ENCODE measurements around the gene C20orf204.

The C20orf204 gene

GRCh38 chr20:64056889-64057627, 21.1 kb downstream of the C20orf204 start:
- DNase-seq, result no peak

DNA sequence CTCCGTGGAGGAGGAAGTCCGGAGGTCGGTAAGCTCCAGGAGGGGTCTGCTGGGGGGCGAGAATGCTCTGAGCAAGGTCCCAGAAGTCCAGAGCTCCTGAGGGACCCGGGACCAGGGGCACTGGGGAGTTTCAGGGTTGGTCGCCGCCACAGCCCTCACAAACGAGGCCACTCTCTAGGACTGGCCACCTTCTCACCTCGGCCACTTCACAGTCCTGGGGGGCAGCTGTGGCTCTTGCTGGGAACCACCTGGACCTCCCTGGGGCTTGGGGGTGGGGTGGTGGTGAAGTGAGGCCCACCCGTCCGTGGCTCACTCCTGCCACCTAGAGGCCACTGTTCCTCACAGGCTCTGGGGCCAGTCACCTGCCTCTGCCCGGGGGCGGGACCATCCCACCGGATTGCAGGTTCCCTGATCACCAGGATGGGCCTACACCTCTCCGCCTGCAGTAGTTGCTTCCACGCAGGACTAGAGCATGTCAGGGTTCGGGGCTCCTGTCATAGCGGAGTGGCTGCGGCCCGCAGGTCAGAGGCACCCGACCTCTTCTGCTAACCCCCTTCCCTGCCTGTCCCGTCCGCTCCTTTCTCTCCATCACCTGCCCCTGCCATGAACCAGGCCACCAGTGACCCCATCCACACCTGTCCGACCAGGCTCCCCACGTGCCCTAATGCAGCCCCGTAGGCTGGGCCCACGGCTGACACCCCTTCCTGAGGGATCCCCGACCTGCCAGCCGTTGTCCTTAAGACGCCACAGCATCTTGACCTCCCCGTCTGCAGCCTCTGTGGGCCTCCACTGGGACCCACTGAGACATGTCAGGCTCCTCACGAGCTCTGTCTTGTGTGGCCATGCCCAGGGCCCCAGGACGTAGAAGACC, 21.9 kb downstream of the C20orf204 start:
- peak; percentile 63 for DNase-seq

DNA sequence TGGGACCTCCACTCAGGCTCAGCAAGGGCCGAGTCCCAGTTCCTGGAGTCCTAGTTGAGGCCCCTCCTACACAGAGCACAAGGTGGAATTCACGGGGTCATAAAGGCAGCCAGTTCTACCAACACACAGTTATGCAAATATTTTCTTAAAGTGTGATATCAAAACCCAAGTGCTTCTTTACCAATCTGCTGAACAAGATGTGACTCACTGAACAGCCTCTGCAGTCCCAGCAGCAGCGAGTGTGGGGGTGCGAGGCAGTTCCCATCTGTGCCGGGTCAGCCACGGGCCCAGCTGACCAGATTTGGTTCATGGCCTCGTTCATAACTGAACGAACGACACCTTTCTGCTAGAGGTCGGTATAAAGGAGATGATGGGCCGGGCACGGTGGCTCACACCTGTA, 22.6 kb downstream of the C20orf204 start:
- DNase-seq, result no peak

GRCh38 chr20:64062276-64062595, 26.3 kb downstream of the C20orf204 start:
- no peak for DNase-seq

DNA sequence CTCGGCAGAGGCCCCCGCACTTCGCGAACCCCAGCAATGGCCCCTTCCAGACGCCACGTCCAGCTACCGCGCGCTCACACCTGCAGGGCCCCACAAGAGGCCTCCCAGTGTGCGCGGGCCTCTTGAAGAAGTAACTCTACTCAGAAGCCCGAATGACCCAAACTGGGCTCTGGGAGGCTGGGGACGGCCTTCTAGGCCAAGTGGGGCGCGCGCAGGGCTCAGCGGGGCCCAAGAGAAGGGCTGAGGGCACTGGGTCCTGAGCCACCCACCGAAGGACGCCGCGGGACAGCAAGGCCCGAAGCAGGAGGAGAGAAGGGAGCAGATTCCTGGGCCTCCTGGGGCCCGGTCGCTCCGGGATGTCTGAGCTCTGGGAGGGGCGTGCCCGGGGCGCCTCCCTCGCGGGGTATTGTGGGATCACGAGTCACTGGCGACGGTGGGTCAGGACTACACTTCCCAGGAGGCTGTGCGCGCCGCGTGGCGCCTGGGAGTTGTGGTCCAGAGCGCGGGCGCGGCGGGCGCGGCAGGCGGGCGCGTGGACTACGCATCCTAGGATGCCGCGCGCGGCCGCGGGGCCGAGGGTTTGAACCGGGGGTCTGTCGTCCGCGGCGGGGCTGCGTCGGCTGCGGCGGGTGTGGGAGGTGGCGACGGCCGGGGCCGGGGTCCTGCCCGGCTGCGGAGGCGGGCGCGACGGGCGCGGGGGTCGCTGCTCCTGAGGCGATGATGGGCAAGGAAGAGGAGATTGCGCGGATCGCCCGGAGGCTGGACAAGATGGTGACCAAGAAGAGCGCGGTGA, 26.8 kb downstream of the C20orf204 start, which contains the start of gene TCEA2:
TSS of gene TCEA2 (plus strand) at position 603 of the 793 bp plus-strand sequence. CDS start at position 718, 115 bp downstream.
- DNase-seq, result peak; percentile 96

- peak; percentile 58 for DNase-seq
Observed at GRCh38 chr20:64063389-64064144, 27.6 kb downstream of the C20orf204 start.

DNA sequence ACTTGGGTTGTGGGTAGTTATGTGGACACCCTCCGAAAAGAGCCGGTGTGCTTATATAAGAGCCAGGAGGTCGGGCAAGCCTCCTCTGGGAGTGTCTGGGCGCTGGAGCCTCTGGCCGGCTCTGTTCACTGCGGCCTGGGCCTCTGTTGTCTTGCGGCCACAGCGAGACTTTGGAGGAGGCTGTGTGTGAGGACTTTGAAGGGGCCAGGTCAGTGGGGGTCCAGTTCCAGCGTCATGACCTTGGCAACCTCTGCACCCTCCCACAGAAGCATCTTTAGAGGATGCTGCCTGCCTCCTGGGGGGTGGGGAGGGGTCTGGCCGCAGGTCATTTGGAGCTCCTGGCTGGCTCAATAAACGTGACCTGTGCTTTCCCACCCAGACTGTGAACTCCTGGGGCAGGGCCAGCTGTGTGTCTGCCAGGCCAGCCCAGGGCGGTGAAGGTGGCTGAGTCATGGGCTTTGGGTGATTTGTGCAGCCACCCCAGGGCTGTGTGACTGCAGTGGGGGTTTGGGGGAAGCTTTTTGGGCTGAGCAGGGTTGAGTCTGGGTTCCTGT, 28.2 kb downstream of the C20orf204 start:
- DNase-seq, result no peak

DNA sequence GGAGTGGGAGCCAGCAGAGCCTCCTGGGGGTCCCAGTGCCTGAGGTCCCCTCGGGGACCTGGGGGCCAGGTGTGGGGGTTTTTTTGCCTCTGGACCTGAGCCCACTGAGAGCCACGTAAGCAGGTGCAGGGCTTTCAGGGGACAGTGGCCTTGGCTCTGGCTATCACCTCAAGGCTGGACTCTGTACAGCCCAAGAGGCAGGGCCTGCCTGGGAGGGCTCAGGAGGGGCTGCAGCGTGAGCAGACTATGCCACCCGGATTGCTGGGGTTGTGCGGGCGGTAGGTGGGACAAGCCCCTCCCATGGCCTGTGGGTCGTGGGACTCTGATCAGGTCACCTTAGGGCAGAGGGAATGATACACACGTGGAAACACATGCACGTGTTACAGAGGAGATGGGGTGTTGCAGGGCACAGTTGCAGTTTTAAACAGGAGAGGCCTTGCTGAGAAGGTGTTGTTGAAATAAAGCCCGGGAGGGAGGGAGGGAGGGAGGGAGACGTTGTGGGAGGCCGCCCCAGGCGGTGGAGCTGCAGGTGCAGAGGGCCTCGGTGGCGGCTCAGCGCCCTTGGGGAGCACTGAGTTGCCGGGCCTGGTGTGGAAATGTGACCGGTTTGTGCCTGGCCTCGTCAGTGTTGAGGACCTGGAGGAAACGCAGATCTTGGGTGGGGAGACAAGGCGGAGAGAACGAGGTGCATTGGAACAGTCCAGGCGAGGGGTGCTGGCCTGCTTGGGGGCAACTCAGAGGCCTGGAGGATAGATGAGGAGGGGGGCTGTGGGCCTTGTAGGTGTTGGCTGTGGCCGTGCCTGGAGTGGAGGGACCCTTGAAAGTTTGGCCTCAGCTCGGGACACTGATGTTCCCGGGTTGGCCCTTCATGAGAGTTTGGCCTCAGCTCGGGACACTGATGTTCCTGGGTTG, 29.3 kb downstream of the C20orf204 start:
- DNase-seq, result no peak

GRCh38 chr20:64065974-64066343, 30.0 kb downstream of the C20orf204 start:
- DNase-seq, result no peak

- no peak for DNase-seq
Observed at GRCh38 chr20:64067005-64067632, 31.1 kb downstream of the C20orf204 start.

- DNase-seq, result no peak
Observed at GRCh38 chr20:64067733-64068307, 31.8 kb downstream of the C20orf204 start.

DNA sequence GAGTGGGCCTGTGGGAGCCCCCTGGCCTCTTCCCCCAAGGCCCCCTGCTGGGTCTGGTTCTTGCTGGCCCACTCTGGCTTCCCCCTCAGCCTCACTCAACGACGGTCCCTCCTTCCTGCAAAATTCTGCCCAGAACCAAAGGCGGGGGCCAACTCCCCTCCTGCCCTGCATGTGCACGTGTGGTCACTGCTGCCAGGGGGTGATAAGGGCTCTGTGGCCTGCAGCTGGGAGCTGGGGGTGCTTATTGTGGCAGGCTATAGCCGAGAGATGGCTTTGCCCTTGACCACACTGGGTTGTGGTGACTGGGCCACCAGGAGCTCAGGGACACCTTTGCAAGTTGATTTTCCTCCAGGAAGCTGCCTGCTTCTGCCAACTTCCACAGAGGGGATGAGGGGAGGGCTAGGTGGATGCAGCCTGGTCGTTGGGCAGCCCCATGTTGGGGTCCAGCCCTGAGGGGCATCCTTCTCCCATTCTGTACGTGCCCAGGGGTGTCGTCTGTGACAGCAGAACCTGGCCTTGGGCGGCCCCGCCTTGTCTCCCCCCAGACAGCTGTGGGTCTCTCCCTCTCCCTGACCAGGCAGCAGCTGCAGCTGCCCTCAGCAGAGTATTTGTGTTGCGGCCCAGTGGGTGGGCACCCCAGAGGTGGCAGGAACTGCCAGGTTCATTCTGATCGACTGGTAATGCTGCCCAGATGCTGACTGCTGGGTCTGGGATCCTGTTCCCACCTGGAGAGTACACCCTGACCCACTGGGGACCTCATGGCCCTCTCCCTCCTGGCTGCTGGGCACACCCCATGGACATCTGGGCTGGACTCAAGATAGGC, 32.6 kb downstream of the C20orf204 start:
- DNase-seq, result no peak

DNA sequence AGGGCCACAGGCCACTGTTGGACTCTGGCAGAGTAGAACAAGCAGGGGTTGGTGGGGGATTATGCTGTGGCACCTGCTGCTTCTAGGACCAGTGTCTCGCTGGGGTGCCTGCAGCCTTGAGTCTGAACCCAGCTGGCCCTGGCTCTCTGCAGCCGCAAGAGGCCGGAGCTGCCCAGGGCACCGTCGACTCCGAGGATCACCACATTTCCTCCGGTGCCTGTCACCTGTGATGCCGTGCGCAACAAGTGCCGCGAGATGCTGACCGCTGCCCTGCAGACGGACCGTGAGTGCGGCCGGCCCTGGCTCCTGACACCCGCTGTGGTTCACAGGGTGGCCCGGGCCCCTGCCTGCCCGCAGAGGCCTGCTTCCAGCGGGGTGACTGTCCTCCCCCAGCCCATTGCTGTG, 33.2 kb downstream of the C20orf204 start:
- DNase-seq, result no peak

GRCh38 chr20:64069614-64070243, 33.7 kb downstream of the C20orf204 start:
- DNase-seq, result no peak

DNA sequence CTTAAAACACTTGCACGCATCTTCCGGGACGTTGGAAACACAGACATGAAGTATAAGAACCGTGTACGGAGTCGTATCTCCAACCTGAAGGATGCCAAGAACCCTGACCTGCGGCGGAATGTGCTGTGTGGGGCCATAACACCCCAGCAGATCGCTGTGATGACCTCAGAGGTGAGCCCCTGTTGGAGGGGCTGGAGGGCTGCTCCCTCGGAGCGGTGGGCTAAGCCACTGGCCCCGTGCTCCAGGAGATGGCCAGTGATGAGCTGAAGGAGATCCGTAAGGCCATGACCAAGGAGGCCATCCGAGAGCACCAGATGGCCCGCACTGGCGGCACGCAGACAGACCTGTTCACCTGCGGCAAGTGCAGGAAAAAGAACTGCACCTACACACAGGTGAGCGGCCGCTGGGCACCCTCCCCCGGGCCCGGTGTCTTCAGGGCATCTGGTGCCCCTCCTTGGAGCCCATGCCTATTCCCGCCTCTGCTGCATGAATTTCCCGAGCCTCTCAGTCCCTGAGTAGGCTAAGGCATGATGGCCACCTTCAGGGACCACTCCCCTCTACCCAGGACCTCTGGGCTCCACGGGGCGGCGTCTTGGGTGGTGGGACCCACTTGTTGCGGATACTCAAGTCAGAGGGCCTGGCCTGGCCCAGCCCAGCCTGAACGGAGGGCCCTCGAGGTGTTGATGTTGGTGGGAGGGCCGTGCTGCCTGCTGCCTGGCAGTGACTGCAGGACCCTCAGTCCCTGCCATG, 34.4 kb downstream of the C20orf204 start:
- DNase-seq, result no peak

- DNase-seq, result no peak
Observed at GRCh38 chr20:64071341-64072332, 35.7 kb downstream of the C20orf204 start.
